Neuronal stem cell (in vitro differentiated cells): Measurements from ENCODE around the gene MYO10.
"Not testable (repeated sequence)": the region's sequence is repeated elsewhere in the genome, so short reads cannot be mapped to it uniquely, and the experiment has no call there.

ENCODE experiments used
- DNase-seq: peaks from one replicate; pipeline ENCODE4 v3.0.0-alpha.2; 2013; ENCODE audit warnings: low spot score
- H2AFZ ChIP-seq: one replicate; pipeline ENCODE4 v1.6.1; 2013; ENCODE audit warnings: mild to moderate bottlenecking, low read length, inconsistent platforms
- H2AK5ac ChIP-seq: 2 replicates; pipeline ENCODE4 v1.6.1; 2013; ENCODE audit warnings: low read depth, mild to moderate bottlenecking, inconsistent platforms, low read length, moderate library complexity, mixed read lengths
- H2BK120ac ChIP-seq: 2 replicates; pipeline ENCODE4 v1.6.1; 2013; ENCODE audit warnings: low read depth, mild to moderate bottlenecking, inconsistent platforms, low read length, moderate library complexity, mixed read lengths
- H2BK12ac ChIP-seq: one replicate; pipeline ENCODE4 v1.6.1; 2013; ENCODE audit warnings: low read length, inconsistent platforms
- H2BK15ac ChIP-seq: 2 replicates; pipeline ENCODE4 v1.6.1; 2013; ENCODE audit warnings: mild to moderate bottlenecking, low read length, inconsistent platforms, mixed read lengths
- H2BK5ac ChIP-seq: one replicate; pipeline ENCODE4 v1.6.1; 2013; ENCODE audit warnings: inconsistent platforms, mild to moderate bottlenecking, low read length, moderate library complexity
- H3K14ac ChIP-seq: one replicate; pipeline ENCODE4 v1.6.1; 2013; ENCODE audit warnings: low read length, inconsistent platforms
- H3K18ac ChIP-seq: 2 replicates; pipeline ENCODE4 v1.6.1; 2013; ENCODE audit warnings: low read length, inconsistent platforms
- H3K23ac ChIP-seq: 2 replicates; pipeline ENCODE4 v1.6.1; 2013; ENCODE audit warnings: low read depth, mild to moderate bottlenecking, mixed read lengths, low read length, inconsistent platforms; ENCODE audit not compliant: poor library complexity
- H3K27ac ChIP-seq: replicated peaks from 3 replicates; pipeline ENCODE4 v1.5.1; 2013; ENCODE audit warnings: low read length, inconsistent platforms
- H3K27me3 ChIP-seq, 3 experiments: 2 replicates each; pipeline ENCODE4 v1.6.1; 2013; ENCODE audit warnings: low read length in 3 of 3, mild to moderate bottlenecking in 2 of 3, inconsistent platforms in 1 of 3, low read depth in 1 of 3, mixed read lengths in 1 of 3, moderate library complexity in 1 of 3; ENCODE audit not compliant: control insufficient read depth in 3 of 3, insufficient read depth in 3 of 3
- H3K36me3 ChIP-seq, 2 donors: replicated peaks in 1 of 2; 2 replicates each; pipeline ENCODE4 v1.6.1; 2013; ENCODE audit warnings: low read length in 2 of 2; ENCODE audit not compliant: control insufficient read depth in 2 of 2, insufficient read depth in 2 of 2
- H3K4ac ChIP-seq: 2 replicates; pipeline ENCODE4 v1.6.1; 2013; ENCODE audit warnings: inconsistent platforms, mild to moderate bottlenecking, low read length, moderate library complexity
- H3K4me1 ChIP-seq, 2 donors: 1 replicate in 1 of 2; 2 replicates in 1 of 2; pipeline ENCODE4 v1.6.1; 2013; ENCODE audit warnings: low read length in 2 of 2, low read depth in 1 of 2; ENCODE audit not compliant: control insufficient read depth in 2 of 2, insufficient read depth in 1 of 2
- H3K4me2 ChIP-seq: one replicate; pipeline ENCODE4 v1.6.1; 2013; ENCODE audit warnings: mild to moderate bottlenecking, low read length, inconsistent platforms; ENCODE audit not compliant: insufficient read depth, poor library complexity, severe bottlenecking
- H3K4me3 ChIP-seq, 2 donors: 2 replicates each; pipeline ENCODE4 v1.5.1; 2013; ENCODE audit warnings: low read length in 2 of 2, mild to moderate bottlenecking in 2 of 2, inconsistent platforms in 1 of 2, moderate library complexity in 1 of 2
- H3K79me1 ChIP-seq: one replicate; pipeline ENCODE4 v1.6.1; 2013; ENCODE audit warnings: low read depth, mild to moderate bottlenecking, inconsistent platforms, low read length, moderate library complexity
- H3K9ac ChIP-seq: one replicate; pipeline ENCODE4 v1.6.1; 2013; ENCODE audit warnings: mild to moderate bottlenecking, low read depth, low read length, inconsistent platforms; ENCODE audit not compliant: poor library complexity
- H3K9me3 ChIP-seq, 2 donors: replicated peaks in 1 of 2; 2 replicates each; pipeline versions ENCODE3 to v1.6.1; 2013; ENCODE audit warnings: low read length in 2 of 2, mild to moderate bottlenecking in 2 of 2, inconsistent platforms in 1 of 2, low read depth in 1 of 2, mixed read lengths in 1 of 2, moderate library complexity in 1 of 2; ENCODE audit not compliant: control insufficient read depth in 2 of 2, insufficient read depth in 1 of 2
- H4K8ac ChIP-seq: one replicate; pipeline ENCODE4 v1.6.1; 2013; ENCODE audit warnings: low read depth, mild to moderate bottlenecking, inconsistent platforms, low read length, moderate library complexity
- H4K91ac ChIP-seq: one replicate; pipeline ENCODE4 v1.6.1; 2013; ENCODE audit warnings: low read length, low read depth, mild to moderate bottlenecking, inconsistent platforms; ENCODE audit not compliant: poor library complexity
- WGBS, 2 donors: extraction: QIAGEN DNeasy Blood & Tissue Kit; methylation state at CpG; one replicate each; pipeline ENCODE4 v1.1.7; 2013; ENCODE audit warnings: missing lambda C conversion rate in 2 of 2, mixed read lengths in 1 of 2; ENCODE audit not compliant: insufficient read length in 2 of 2, insufficient replicate concordance in 1 of 2; ENCODE audit errors: extremely low coverage in 2 of 2; 5-methylcytosine and 5-hydroxymethylcytosine counted together

The MYO10 gene

GRCh38 chr5:16656561-16657191 is 279.4 kb downstream of the MYO10 start:
- no peak overlapping the region for H3K4me3 ChIP-seq
- no peak overlapping the region for H3K14ac ChIP-seq
- H2AK5ac ChIP-seq = no peak overlapping the region
- no peaks in the 10 kb centered on the region for H3K27me3 ChIP-seq
- no peak for DNase-seq
- no peaks in the 10 kb centered on the region for H3K9me3 ChIP-seq
- no peak overlapping the region for H3K4me2 ChIP-seq
- H3K18ac ChIP-seq = no peak overlapping the region
- H3K9ac ChIP-seq = no peak overlapping the region
- H2BK120ac ChIP-seq = no peak overlapping the region
- no peaks in the 10 kb centered on the region for H3K36me3 ChIP-seq
- H4K91ac ChIP-seq = no peak overlapping the region
- no peak overlapping the region for H3K27ac ChIP-seq
- no peak overlapping the region for H3K4ac ChIP-seq
- H4K8ac ChIP-seq = no peak overlapping the region
- H2BK15ac ChIP-seq = no peak overlapping the region
- H2BK12ac ChIP-seq = no peak overlapping the region
- no peak overlapping the region for H2AFZ ChIP-seq
- H3K4me1 ChIP-seq = no peaks in the 10 kb centered on the region
- H3K79me1 ChIP-seq = no peaks in the 10 kb centered on the region
- H2BK5ac ChIP-seq = no peak overlapping the region
- WGBS, 2 donors = no CpG with 5 or more reads among the region's 2 CpGs
- H3K23ac ChIP-seq = no peak overlapping the region

DNA sequence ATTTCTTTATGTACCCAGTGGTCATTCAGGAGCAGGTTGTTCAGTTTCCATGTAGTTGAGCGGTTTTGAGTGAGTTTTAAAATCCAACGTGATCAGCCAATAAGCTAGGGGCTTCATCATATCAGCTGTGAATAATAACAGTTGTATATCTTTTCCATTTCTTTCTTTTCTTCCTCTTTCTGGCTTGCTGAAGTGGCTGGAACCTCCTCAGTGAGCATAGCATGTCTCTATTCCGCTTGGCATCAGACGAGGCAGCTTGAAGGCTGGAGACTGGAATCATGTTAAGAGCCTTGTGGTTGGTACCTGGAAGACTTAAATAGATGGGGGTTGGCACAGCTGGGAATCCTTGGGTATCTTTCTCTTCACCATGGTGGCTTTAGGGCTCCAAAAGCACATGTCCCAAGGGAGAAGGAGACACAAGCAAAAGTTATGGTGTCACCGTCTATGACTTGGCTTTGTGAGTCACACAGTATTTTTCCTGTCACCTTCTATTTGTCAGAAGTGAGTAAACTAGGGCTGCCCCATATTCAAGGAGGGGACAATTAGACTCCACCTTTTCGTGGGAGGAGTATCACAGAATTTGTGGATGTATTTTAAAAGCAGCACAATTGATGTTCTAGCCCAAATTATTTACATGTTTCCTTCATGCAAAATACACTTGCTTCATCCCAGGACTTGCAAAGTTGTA is 281.3 kb downstream of the MYO10 start:
- Histone ChIP-seq H3K18ac (no peak overlapping the region), H3K4me2 (no peak overlapping the region), H4K8ac (no peak overlapping the region), H3K23ac (no peak overlapping the region), H3K4me1 (no peaks in the 10 kb centered on the region), H3K4ac (no peak overlapping the region), H3K79me1 (no peaks in the 10 kb centered on the region), H3K27me3 (no peaks in the 10 kb centered on the region), H2AK5ac (no peak overlapping the region), H3K9ac (no peak overlapping the region), H2AFZ (no peak overlapping the region), H3K27ac (no peak overlapping the region), H2BK120ac (no peak overlapping the region), H2BK15ac (no peak overlapping the region), H3K4me3 (no peak overlapping the region), H3K36me3 (no peaks in the 10 kb centered on the region), H3K14ac (no peak overlapping the region), H3K9me3 (peaks cover 0 to under 1% of the 10 kb centered on the region in 2 donors), H2BK12ac (no peak overlapping the region), H2BK5ac (no peak overlapping the region), H4K91ac (no peak overlapping the region)
- no peak for DNase-seq
- no CpG with 5 or more reads among the region's 6 CpGs for WGBS, 2 donors

DNA sequence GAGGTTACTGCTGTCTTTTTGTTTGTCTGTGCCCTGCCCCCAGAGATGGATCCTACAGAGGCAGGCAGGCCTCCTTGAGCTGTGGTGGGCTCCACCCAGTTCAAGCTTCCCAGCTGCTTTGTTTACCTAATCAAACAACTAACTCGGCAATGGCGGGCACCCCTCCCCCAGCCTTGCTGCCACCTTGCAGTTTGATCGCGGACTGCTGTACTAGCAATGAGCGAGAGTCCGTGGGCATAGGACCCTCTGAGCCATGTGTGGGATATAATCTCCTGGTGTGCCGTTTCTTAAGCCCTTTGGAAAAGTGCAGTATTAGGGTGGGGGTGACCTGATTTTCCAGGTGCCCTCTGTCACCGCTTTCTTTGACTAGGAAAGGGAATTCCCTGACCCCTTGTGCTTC is 287.3 kb downstream of the MYO10 start:
- not testable (repeated sequence) for H3K27me3 ChIP-seq, DNase-seq, H2BK5ac ChIP-seq, H3K23ac ChIP-seq, H2BK120ac ChIP-seq, H3K27ac ChIP-seq, H2AK5ac ChIP-seq, H2BK12ac ChIP-seq, H3K9me3 ChIP-seq, H3K18ac ChIP-seq, H3K4me3 ChIP-seq, H3K14ac ChIP-seq, H2AFZ ChIP-seq, H3K4me1 ChIP-seq, H3K4ac ChIP-seq, H4K91ac ChIP-seq, H3K79me1 ChIP-seq, H3K36me3 ChIP-seq, H3K4me2 ChIP-seq, H2BK15ac ChIP-seq, H4K8ac ChIP-seq, H3K9ac ChIP-seq
- no CpG with 5 or more reads among the region's 8 CpGs for WGBS, 2 donors

GRCh38 chr5:16644301-16644889 is 291.7 kb downstream of the MYO10 start:
- no peaks in the 10 kb centered on the region for H3K9me3 ChIP-seq
- WGBS, 2 donors = no CpG with 5 or more reads among the region's 11 CpGs

More at GRCh38 chr5:16644301-16644889, 291.7 kb downstream of the MYO10 start:
- Histone ChIP-seq H2AFZ (no peak overlapping the region), H2BK120ac (peak overlapping the region; percentile 81), H3K27ac (no peak overlapping the region), H2BK12ac (no peak overlapping the region), H3K27me3 (no peaks in the 10 kb centered on the region), H3K79me1 (no peaks in the 10 kb centered on the region), H4K91ac (no peak overlapping the region), H3K9ac (no peak overlapping the region), H3K4me3 (no peak overlapping the region), H3K18ac (no peak overlapping the region), H3K36me3 (no peaks in the 10 kb centered on the region), H3K4ac (no peak overlapping the region), H2AK5ac (no peak overlapping the region), H3K4me1 (peaks cover 0 to 7% of the 10 kb centered on the region in 2 donors), H3K4me2 (no peak overlapping the region), H3K14ac (no peak overlapping the region), H3K23ac (no peak overlapping the region), H2BK5ac (no peak overlapping the region), H2BK15ac (no peak overlapping the region), H4K8ac (no peak overlapping the region)
- DNase-seq = no peak
